ENCODE measurements around the gene GAST. TPM values are rescaled to one million over a fixed set of nuclear protein-coding genes. Genes with fewer than 3 reads are reported as not detected.
A peak's percentile ranks its signal among the peaks of the same experiment; 100 is the strongest.

Gene GAST
- total and polyA plus RNA-seq, 2 of the 13 experiments (the other 11 are each of a cell fraction or from before 2014, with no cell fraction given): 0.32 to 0.42 TPM

- TF ChIP-seq ZNF770 (CRISPR knock-in tag; IDR thresholded peaks at IDR 0.05): 0 out of 2 replicates have a peak, but pooled peaks have one; percentile 5
- TF ChIP-seq ARNTL (CRISPR knock-in tag; IDR thresholded peaks at IDR 0.05): no peak; the same call in 1 of the 2 replicates
- TF ChIP-seq ZBTB34 (CRISPR knock-in tag; IDR thresholded peaks at IDR 0.05): peak; percentile 37; the same call in 1 of the 2 replicates
- no peak for TF ChIP-seq HNF4A (CRISPR knock-in tag; IDR thresholded peaks at IDR 0.05)
- peak; percentile 39; the same call in 1 of the 2 replicates for TF ChIP-seq ELF3 (CRISPR knock-in tag; IDR thresholded peaks at IDR 0.05)
- TF ChIP-seq ZZZ3 (CRISPR knock-in tag; IDR thresholded peaks at IDR 0.05; ENCODE audit: borderline replicate concordance): peak; percentile 9; the same call in 1 of the 2 replicates
- peak; percentile 56; the same call in 1 of the 2 replicates for TF ChIP-seq SNAPC5 (CRISPR knock-in tag; IDR thresholded peaks at IDR 0.05; ENCODE audit: borderline replicate concordance)
- peak; percentile 62 for TF ChIP-seq ZNF224 (CRISPR knock-in tag; IDR thresholded peaks at IDR 0.05)
- TF ChIP-seq ZNF766 (CRISPR knock-in tag; IDR thresholded peaks at IDR 0.05; ENCODE audit: borderline replicate concordance): peak; percentile 70; the same call in 1 of the 2 replicates
- no peak for TF ChIP-seq HIC2 (CRISPR knock-in tag; IDR thresholded peaks at IDR 0.05; ENCODE audit: low read depth)
- no peak for TF ChIP-seq KLF12 (CRISPR knock-in tag; IDR thresholded peaks at IDR 0.05; ENCODE audit: borderline replicate concordance)
- TF ChIP-seq ELF4 (CRISPR knock-in tag; IDR thresholded peaks at IDR 0.05; ENCODE audit: borderline replicate concordance): peak; percentile 16; the same call in 1 of the 2 replicates
- peak; percentile 88 for TF ChIP-seq SAP130 (CRISPR knock-in tag; IDR thresholded peaks at IDR 0.05; ENCODE audit: low read depth)
- TF ChIP-seq ZNF792 (CRISPR knock-in tag; IDR thresholded peaks at IDR 0.05): peak; percentile 7; the same call in 1 of the 2 replicates
- TF ChIP-seq ZNF720 (CRISPR knock-in tag; IDR thresholded peaks at IDR 0.05): 0 out of 2 replicates have a peak, but pooled peaks have one; percentile 45
- TF ChIP-seq RXRA (CRISPR knock-in tag; IDR thresholded peaks at IDR 0.05): 0 out of 2 replicates have a peak, but pooled peaks have one; percentile 7
- no peak for TF ChIP-seq GABPA (IDR thresholded peaks at IDR 0.05; ENCODE audit: low read depth, low read length)
- peak; percentile 7; the same call in 1 of the 2 replicates for TF ChIP-seq GABPA (CRISPR knock-in tag; IDR thresholded peaks at IDR 0.05; ENCODE audit: low read depth)
- TF ChIP-seq EHMT2 (IDR thresholded peaks at IDR 0.05; ENCODE audit: borderline replicate concordance, low read depth, low read length): no peak
- no peak for TF ChIP-seq ZBTB42 (CRISPR knock-in tag; IDR thresholded peaks at IDR 0.05)
- TF ChIP-seq ZNF235 (CRISPR knock-in tag; IDR thresholded peaks at IDR 0.05; ENCODE audit: borderline replicate concordance): peak; percentile 55
- TF ChIP-seq HNRNPLL (IDR thresholded peaks at IDR 0.05; ENCODE audit: low read depth, low read length, poor library complexity, severe bottlenecking): peak; percentile 56
- TF ChIP-seq ZNF761 (CRISPR knock-in tag; conservative IDR thresholded peaks at IDR 0.05): 0 out of 2 replicates have a peak, but pooled peaks have one; percentile 82
- TF ChIP-seq TGIF2 (CRISPR knock-in tag; IDR thresholded peaks at IDR 0.05): peak; percentile 88
Measured at GRCh38 chr17:41689497-41690299, 22.4 kb upstream of the GAST start (continued).

All from HepG2 (cell line).